Activated T-cell treated with anti-CD3 and anti-CD28 coated beads, Interleukin-2, amount 50 U/mL, for 4 hours (primary cell): ENCODE results near the gene ZDHHC11B. TPM values are rescaled to one million over a fixed set of nuclear protein-coding genes. Genes with fewer than 3 reads are reported as not detected.
"Not testable (repeated sequence)": the region's sequence is repeated elsewhere in the genome, so short reads cannot be mapped to it uniquely, and the experiment has no call there.

ENCODE experiments used
- ATAC-seq, 2 donors: fragments of 200-7000 bp; cut with Tn5 transposase; one replicate each; pipeline ENCODE4 v1.10.0; 2021
- DNase-seq: peaks from one replicate; pipeline ENCODE4 v3.0.0-alpha.2; 2020
- H3K27me3 Mint-ChIP-seq: one replicate; pipeline ENCODE4 v1.8.0; 2021; ENCODE audit warnings: low read depth, mixed read lengths
- H3K36me3 Mint-ChIP-seq: one replicate; pipeline ENCODE4 v1.8.0; 2022; ENCODE audit warnings: mixed read lengths; ENCODE audit not compliant: insufficient read depth
- H3K4me1 Mint-ChIP-seq: one replicate; pipeline ENCODE4 v1.8.0; 2021; ENCODE audit warnings: low read depth, mixed read lengths
- H3K4me3 Mint-ChIP-seq: one replicate; pipeline ENCODE4 v1.8.0; 2021; ENCODE audit warnings: mild to moderate bottlenecking, moderate library complexity, mixed read lengths
- H3K9me3 Mint-ChIP-seq: one replicate; pipeline ENCODE4 v1.8.0; 2021; ENCODE audit warnings: mixed read lengths
- total RNA-seq, 3 donors: library from RNA; stranded (reverse); gene quantifications; one replicate each; pipeline ENCODE4 v1.2.1, GENCODE V29; 2021

The ZDHHC11B gene
- total RNA-seq, 3 donors from 2014 or later, result 0.21 to 0.66 (median 0.30) TPM

- Mint-ChIP-seq H3K27me3 (peaks cover 22% of the 10 kb centered on the region), H3K9me3 (peaks cover 12% of the 10 kb centered on the region)
- DNase-seq, H3K36me3 Mint-ChIP-seq, H3K4me3 Mint-ChIP-seq, H3K4me1 Mint-ChIP-seq, ATAC-seq: not testable (repeated sequence)
Observed at GRCh38 chr5:714215-715118, 70.1 kb downstream of the ZDHHC11B start.

DNA sequence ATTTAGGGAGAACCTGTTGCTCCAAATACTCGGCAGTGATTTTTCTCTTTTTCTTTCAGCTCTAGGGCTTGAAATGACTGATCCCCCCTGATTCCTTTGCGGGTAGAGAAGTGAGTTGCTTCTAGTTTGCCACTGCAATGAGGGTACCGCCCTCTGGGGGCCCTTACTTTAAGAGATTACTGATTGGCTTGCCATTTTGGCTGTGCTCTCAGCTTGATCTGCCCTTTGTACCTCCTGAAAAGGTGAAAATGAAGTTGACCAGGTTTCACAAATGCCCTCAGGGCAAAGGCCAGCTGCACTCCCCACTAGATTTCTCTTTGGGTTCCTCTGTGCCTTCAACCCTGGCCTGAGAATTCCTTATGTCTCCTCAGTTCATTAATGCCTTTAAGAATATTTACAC is 70.8 kb downstream of the ZDHHC11B start:
- H3K9me3 Mint-ChIP-seq, H3K4me3 Mint-ChIP-seq, DNase-seq, H3K36me3 Mint-ChIP-seq, H3K4me1 Mint-ChIP-seq, ATAC-seq: not testable (repeated sequence)
- H3K27me3 Mint-ChIP-seq, result peaks cover 22% of the 10 kb centered on the region

GRCh38 chr5:708848-709517 is 75.5 kb downstream of the ZDHHC11B start:
- not testable (repeated sequence) for H3K36me3 Mint-ChIP-seq, DNase-seq, H3K9me3 Mint-ChIP-seq, H3K4me1 Mint-ChIP-seq, H3K27me3 Mint-ChIP-seq, ATAC-seq, H3K4me3 Mint-ChIP-seq

- H3K27me3 Mint-ChIP-seq, H3K4me3 Mint-ChIP-seq, H3K36me3 Mint-ChIP-seq, DNase-seq, ATAC-seq, H3K9me3 Mint-ChIP-seq, H3K4me1 Mint-ChIP-seq: not testable (repeated sequence)
Observed at GRCh38 chr5:708374-708773, 76.2 kb downstream of the ZDHHC11B start.

- H3K27me3 Mint-ChIP-seq, ATAC-seq, H3K9me3 Mint-ChIP-seq, DNase-seq, H3K4me3 Mint-ChIP-seq, H3K4me1 Mint-ChIP-seq, H3K36me3 Mint-ChIP-seq: not testable (repeated sequence)
Observed at GRCh38 chr5:706127-706526, 78.4 kb downstream of the ZDHHC11B start.

- H3K36me3 Mint-ChIP-seq, H3K27me3 Mint-ChIP-seq, DNase-seq, H3K4me1 Mint-ChIP-seq, H3K9me3 Mint-ChIP-seq, H3K4me3 Mint-ChIP-seq, ATAC-seq: not testable (repeated sequence)
Observed at GRCh38 chr5:696753-697702, 87.5 kb downstream of the ZDHHC11B start.

DNA sequence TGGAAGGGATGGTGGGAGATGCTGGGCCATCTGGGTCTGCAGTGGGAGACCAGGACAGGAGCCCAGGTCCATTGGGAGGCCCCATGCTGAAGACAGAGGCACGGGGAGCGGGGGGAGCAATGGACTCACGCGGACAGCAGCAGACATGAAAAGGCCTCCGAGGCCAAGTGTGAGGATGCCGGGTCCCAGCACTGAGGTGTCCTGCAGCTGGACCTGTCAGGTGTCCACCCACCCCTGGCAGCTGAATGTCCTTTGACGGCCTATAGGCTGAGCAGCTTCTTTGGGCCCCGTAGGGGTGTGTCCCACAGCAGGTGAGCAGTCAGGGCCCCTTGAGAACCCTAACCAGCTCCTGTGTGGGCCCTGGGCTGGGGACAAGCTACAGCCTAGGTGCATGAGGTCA is 88.3 kb downstream of the ZDHHC11B start:
- not testable (repeated sequence) for DNase-seq, H3K9me3 Mint-ChIP-seq, H3K4me3 Mint-ChIP-seq, H3K4me1 Mint-ChIP-seq, H3K36me3 Mint-ChIP-seq, H3K27me3 Mint-ChIP-seq, ATAC-seq

GRCh38 chr5:695475-695874 is 89.1 kb downstream of the ZDHHC11B start:
- not testable (repeated sequence) for ATAC-seq, H3K9me3 Mint-ChIP-seq, H3K4me3 Mint-ChIP-seq

GRCh38 chr5:694042-694431 is 90.5 kb downstream of the ZDHHC11B start:
- H3K27me3 Mint-ChIP-seq, H3K9me3 Mint-ChIP-seq, DNase-seq, H3K4me1 Mint-ChIP-seq, H3K36me3 Mint-ChIP-seq: not testable (repeated sequence)
- peak in 1 of 2 donors; percentile 11 for ATAC-seq
- peak overlapping the region; percentile 26 for H3K4me3 Mint-ChIP-seq

More at GRCh38 chr5:695475-695874, 89.1 kb downstream of the ZDHHC11B start:
- H3K27me3 Mint-ChIP-seq, H3K4me1 Mint-ChIP-seq, DNase-seq, H3K36me3 Mint-ChIP-seq: not testable (repeated sequence)

DNA sequence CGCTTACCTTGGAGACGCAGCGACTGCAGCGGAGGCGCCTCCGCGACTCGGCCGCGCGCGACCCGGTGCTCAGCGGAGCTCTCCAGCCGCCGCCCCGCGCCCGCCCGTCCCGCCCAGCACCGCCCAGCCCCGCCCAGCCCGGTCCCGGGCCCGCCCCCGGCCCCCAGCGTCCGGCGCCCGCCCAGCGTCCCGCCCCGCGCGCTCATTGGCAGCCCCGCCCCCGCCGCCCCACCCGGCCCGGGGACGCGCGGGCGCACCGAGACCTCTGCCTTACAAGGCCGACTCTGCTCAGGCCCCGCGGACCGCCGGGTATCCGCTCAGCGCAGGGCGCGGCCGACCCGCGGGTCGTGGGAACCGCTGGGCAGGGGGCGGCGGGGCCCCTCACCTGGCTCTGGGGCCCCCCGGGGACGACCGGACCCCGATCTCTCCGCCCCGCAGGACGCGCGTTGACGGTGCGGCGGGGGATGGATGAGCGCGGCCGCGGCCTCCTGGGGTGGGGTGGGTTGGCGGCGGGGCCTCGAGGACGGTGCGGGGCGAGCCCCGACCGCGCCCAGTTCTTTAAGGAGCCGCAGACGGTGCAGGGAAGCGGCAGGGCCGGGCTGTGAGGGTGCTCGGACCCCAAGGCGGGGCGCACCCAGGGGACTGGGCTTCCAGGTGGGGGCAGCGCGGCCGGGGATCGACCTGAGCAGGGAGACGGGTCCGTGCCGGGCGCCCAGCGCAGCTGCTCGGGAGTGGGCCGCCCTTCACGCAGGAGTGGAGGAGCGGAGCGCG is 91.1 kb downstream of the ZDHHC11B start, which contains the start of gene TPPP:
Gene TPPP, minus strand, starts transcription at position 82 of the 771 bp plus-strand sequence. CDS start 15,292 bp downstream, outside the sequence.
- ATAC-seq (peak; percentile 80 to 84), DNase-seq (peak; percentile 73)
- not testable (repeated sequence) for H3K27me3 Mint-ChIP-seq, H3K36me3 Mint-ChIP-seq, H3K9me3 Mint-ChIP-seq, H3K4me1 Mint-ChIP-seq
- peak within 1 kb of the TSS; percentile 37 for H3K4me3 Mint-ChIP-seq

DNA sequence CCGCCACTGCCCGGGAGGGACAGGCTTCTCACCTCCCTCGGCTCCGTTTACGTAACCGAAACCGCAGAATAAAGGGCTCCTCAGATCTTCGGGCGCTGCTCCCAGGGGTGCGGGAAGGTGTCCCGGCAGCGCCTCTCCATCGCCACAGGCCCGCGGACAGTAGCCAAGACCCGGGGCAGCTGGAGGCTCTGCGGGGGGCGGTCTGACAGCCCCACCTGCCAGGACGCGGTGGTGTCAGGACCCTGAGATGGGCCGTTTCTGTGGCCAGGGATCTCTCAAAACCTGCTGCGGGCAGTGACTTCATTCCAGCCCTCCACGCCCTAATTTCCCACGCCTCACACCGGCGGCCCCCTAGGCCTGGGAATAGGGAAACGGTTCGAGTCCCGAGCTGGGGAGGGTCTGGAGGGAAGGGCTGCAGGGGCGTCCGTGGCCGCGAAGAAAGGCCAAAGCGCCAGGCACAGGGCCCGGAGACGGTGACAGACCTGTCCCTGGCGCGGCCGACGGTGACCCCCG is 91.9 kb downstream of the ZDHHC11B start:
- H3K4me1 Mint-ChIP-seq, H3K36me3 Mint-ChIP-seq, H3K9me3 Mint-ChIP-seq, H3K27me3 Mint-ChIP-seq, DNase-seq: not testable (repeated sequence)
- peak in 1 of 2 donors; percentile 3 for ATAC-seq
- peak overlapping the region; percentile 37 for H3K4me3 Mint-ChIP-seq

DNA sequence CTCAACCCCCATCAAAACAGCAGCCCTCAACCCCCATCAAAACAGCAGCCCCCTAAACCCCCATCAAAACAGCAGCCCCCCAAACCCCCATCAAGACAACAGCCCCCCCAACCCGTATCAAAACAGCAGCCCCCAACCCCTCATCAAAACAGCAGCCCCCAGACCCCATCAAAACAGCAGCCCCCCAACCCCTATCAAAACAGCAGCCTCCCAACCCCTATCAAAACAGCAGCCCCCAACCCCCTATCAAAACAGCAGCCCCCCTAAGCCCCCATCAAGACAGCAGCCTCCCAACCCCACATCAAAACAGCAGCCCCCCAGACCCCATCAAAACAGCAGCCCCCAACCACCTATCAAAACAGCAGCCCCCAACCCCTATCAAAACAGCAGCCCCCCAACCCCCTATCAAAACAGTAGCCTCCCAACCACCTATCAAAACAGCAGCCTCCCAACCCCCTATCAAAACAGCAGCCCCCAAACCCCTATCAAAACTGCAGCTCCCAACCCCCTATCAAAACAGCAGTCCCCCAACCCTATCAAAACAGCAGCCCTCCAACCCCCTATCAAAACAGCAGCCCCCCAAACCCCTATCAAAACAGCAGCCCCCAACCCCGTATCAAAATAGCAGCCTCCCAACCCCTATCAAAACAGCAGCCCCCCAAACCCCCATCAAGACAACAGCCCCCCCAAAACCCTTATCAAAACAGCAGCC is 92.6 kb downstream of the ZDHHC11B start:
- peak overlapping the region; percentile 37 for H3K4me3 Mint-ChIP-seq
- H3K4me1 Mint-ChIP-seq, result no peaks in the 10 kb centered on the region
- peaks cover 3% of the 10 kb centered on the region for H3K9me3 Mint-ChIP-seq
- H3K36me3 Mint-ChIP-seq, result peaks cover 3% of the 10 kb centered on the region
- no peak for ATAC-seq
- H3K27me3 Mint-ChIP-seq, result peaks cover 4% of the 10 kb centered on the region
- no peak for DNase-seq

DNA sequence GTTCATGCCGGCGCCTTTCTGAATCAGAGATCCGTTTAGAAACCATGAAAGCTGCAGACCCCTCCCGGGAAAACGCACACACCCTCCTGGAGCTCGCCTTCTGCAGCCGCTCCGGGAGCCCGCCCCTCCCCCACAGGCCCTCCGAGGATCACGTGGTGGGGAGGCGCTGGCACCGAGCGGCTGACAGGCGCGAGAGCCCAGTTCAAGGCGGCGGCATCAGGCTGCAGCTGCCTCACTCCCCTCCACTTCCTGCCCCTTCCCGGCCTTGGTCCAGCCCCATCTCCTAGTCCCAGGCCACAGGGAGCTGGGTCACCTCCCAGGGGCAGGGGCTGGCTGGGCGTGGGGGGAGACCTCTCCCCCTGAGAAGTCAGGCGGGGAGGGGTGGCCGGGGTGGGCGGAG is 93.5 kb downstream of the ZDHHC11B start:
- not testable (repeated sequence) for H3K4me3 Mint-ChIP-seq, DNase-seq, H3K36me3 Mint-ChIP-seq, H3K27me3 Mint-ChIP-seq, ATAC-seq, H3K9me3 Mint-ChIP-seq, H3K4me1 Mint-ChIP-seq
